Stimulated activated effector memory CD8-positive, alpha-beta T cell treated with anti-CD3 and anti-CD28 coated beads, Interleukin-12 subunit alpha, Interleukin-12 subunit beta, amount 100 ng/mL, for 72 hours (primary cell): ENCODE results near the gene SOD2.
"Not testable (repeated sequence)": the region's sequence is repeated elsewhere in the genome, so short reads cannot be mapped to it uniquely, and the experiment has no call there.

ENCODE experiments used
- ATAC-seq: fragments of 150-1000 bp; cut with Tn5 transposase; 2 replicates; pipeline ENCODE4 v1.10.0; 2021
- DNase-seq, 2 donors: peaks; one replicate each; pipeline ENCODE4 v3.0.0; 2021 to 2022; ENCODE audit warnings: low spot score in 2 of 2
- H3K27ac Mint-ChIP-seq: one replicate; pipeline ENCODE4 v1.8.0; 2022; ENCODE audit warnings: mild to moderate bottlenecking, mixed read lengths
- H3K36me3 Mint-ChIP-seq: one replicate; pipeline ENCODE4 v1.8.0; 2022; ENCODE audit warnings: mild to moderate bottlenecking, mixed read lengths
- H3K4me1 Mint-ChIP-seq: one replicate; pipeline ENCODE4 v1.8.0; 2022; ENCODE audit warnings: mixed read lengths
- H3K4me3 Mint-ChIP-seq: one replicate; pipeline ENCODE4 v1.8.0; 2022; ENCODE audit warnings: mild to moderate bottlenecking, mixed read lengths
- H3K9me3 Mint-ChIP-seq: one replicate; pipeline ENCODE4 v1.8.0; 2022; ENCODE audit warnings: mixed read lengths

The SOD2 gene

GRCh38 chr6:159723259-159723658 is 30.2 kb upstream of the SOD2 start:
- Mint-ChIP-seq H3K36me3 (peaks cover 40% of the 10 kb centered on the region), H3K9me3 (peaks cover 2% of the 10 kb centered on the region), H3K27ac (no peak overlapping the region), H3K4me1 (peaks cover 16% of the 10 kb centered on the region), H3K4me3 (no peak overlapping the region)
- ATAC-seq = no peak
- DNase-seq = no peak

GRCh38 chr6:159722655-159723054 is 29.6 kb upstream of the SOD2 start:
- Mint-ChIP-seq H3K4me3 (no peak overlapping the region), H3K9me3 (peaks cover 2% of the 10 kb centered on the region), H3K4me1 (peaks cover 16% of the 10 kb centered on the region), H3K36me3 (peaks cover 34% of the 10 kb centered on the region), H3K27ac (no peak overlapping the region)
- DNase-seq (no peak), ATAC-seq (no peak)

- H3K27ac Mint-ChIP-seq, H3K9me3 Mint-ChIP-seq, H3K4me3 Mint-ChIP-seq, ATAC-seq, DNase-seq: not testable (repeated sequence)
- Mint-ChIP-seq H3K36me3 (peaks cover 30% of the 10 kb centered on the region), H3K4me1 (peaks cover 16% of the 10 kb centered on the region)
These were observed 28.9 kb upstream of the SOD2 start for GRCh38 chr6:159721981-159722380.

- DNase-seq (no peak), ATAC-seq (peak; percentile 45)
- H3K36me3 Mint-ChIP-seq = peaks cover 20% of the 10 kb centered on the region
- H3K4me3 Mint-ChIP-seq = no peak overlapping the region
- H3K9me3 Mint-ChIP-seq = peaks cover 2% of the 10 kb centered on the region
- H3K4me1 Mint-ChIP-seq = peaks cover 7% of the 10 kb centered on the region
- H3K27ac Mint-ChIP-seq = no peak overlapping the region
These were observed 27.7 kb upstream of the SOD2 start for GRCh38 chr6:159720708-159721107.

- peak in 1 of 2 donors; percentile 33 for DNase-seq
- no peak for ATAC-seq
- Mint-ChIP-seq H3K4me3 (no peak overlapping the region), H3K9me3 (peaks cover 2% of the 10 kb centered on the region), H3K36me3 (peaks cover 12% of the 10 kb centered on the region), H3K4me1 (peaks cover 6% of the 10 kb centered on the region), H3K27ac (no peak overlapping the region)
These were observed 26.2 kb upstream of the SOD2 start for GRCh38 chr6:159719287-159719686.

GRCh38 chr6:159718634-159719033 is 25.6 kb upstream of the SOD2 start:
- H3K27ac Mint-ChIP-seq = no peak overlapping the region
- no peak for ATAC-seq
- H3K4me1 Mint-ChIP-seq = peaks cover 6% of the 10 kb centered on the region
- H3K9me3 Mint-ChIP-seq = peaks cover 2% of the 10 kb centered on the region
- H3K36me3 Mint-ChIP-seq = peaks cover 8% of the 10 kb centered on the region
- H3K4me3 Mint-ChIP-seq = no peak overlapping the region
- DNase-seq = no peak

- H3K27ac Mint-ChIP-seq = no peak overlapping the region
- DNase-seq (peak in 1 of 2 donors; percentile 42), ATAC-seq (no peak)
- no peak overlapping the region for H3K4me3 Mint-ChIP-seq
- H3K4me1 Mint-ChIP-seq = no peaks in the 10 kb centered on the region
- H3K36me3 Mint-ChIP-seq = no peaks in the 10 kb centered on the region
- no peaks in the 10 kb centered on the region for H3K9me3 Mint-ChIP-seq
These were observed 23.4 kb upstream of the SOD2 start for GRCh38 chr6:159716247-159717096.

GRCh38 chr6:159715605-159716004 is 22.6 kb upstream of the SOD2 start:
- Mint-ChIP-seq H3K27ac (no peak overlapping the region), H3K9me3 (no peaks in the 10 kb centered on the region), H3K4me1 (no peaks in the 10 kb centered on the region), H3K36me3 (no peaks in the 10 kb centered on the region), H3K4me3 (no peak overlapping the region)
- DNase-seq (peak in 1 of 2 donors; percentile 32), ATAC-seq (no peak)

GRCh38 chr6:159715166-159715565 is 22.1 kb upstream of the SOD2 start:
- Mint-ChIP-seq H3K9me3 (no peaks in the 10 kb centered on the region), H3K4me1 (no peaks in the 10 kb centered on the region), H3K27ac (no peak overlapping the region), H3K36me3 (no peaks in the 10 kb centered on the region), H3K4me3 (no peak overlapping the region)
- ATAC-seq = no peak
- no peak for DNase-seq

- H3K9me3 Mint-ChIP-seq = no peaks in the 10 kb centered on the region
- H3K4me1 Mint-ChIP-seq = no peaks in the 10 kb centered on the region
- ATAC-seq = no peak
- no peak overlapping the region for H3K4me3 Mint-ChIP-seq
- H3K27ac Mint-ChIP-seq = no peak overlapping the region
- DNase-seq = no peak
- no peaks in the 10 kb centered on the region for H3K36me3 Mint-ChIP-seq
These were observed 21.4 kb upstream of the SOD2 start for GRCh38 chr6:159714404-159714803.

GRCh38 chr6:159713984-159714383 is 20.9 kb upstream of the SOD2 start:
- DNase-seq (no peak), ATAC-seq (no peak)
- no peaks in the 10 kb centered on the region for H3K36me3 Mint-ChIP-seq
- H3K9me3 Mint-ChIP-seq = no peaks in the 10 kb centered on the region
- H3K27ac Mint-ChIP-seq = no peak overlapping the region
- no peaks in the 10 kb centered on the region for H3K4me1 Mint-ChIP-seq
- no peak overlapping the region for H3K4me3 Mint-ChIP-seq

GRCh38 chr6:159712389-159712788 is 19.3 kb upstream of the SOD2 start:
- peak in 1 of 2 donors; percentile 40 for DNase-seq
- not testable (repeated sequence) for H3K9me3 Mint-ChIP-seq, ATAC-seq, H3K27ac Mint-ChIP-seq, H3K36me3 Mint-ChIP-seq, H3K4me1 Mint-ChIP-seq, H3K4me3 Mint-ChIP-seq

- DNase-seq = peak in 1 of 2 donors; percentile 45
- not testable (repeated sequence) for H3K27ac Mint-ChIP-seq, H3K4me1 Mint-ChIP-seq, H3K9me3 Mint-ChIP-seq, ATAC-seq, H3K4me3 Mint-ChIP-seq, H3K36me3 Mint-ChIP-seq
These were observed 17.6 kb upstream of the SOD2 start for GRCh38 chr6:159710603-159711002.

GRCh38 chr6:159701413-159701999 is 8.5 kb upstream of the SOD2 start:
- no peak for DNase-seq
- H3K4me1 Mint-ChIP-seq = no peaks in the 10 kb centered on the region
- no peaks in the 10 kb centered on the region for H3K36me3 Mint-ChIP-seq
- ATAC-seq = peak; percentile 59
- no peak overlapping the region for H3K27ac Mint-ChIP-seq
- no peak overlapping the region for H3K4me3 Mint-ChIP-seq
- H3K9me3 Mint-ChIP-seq = no peaks in the 10 kb centered on the region

GRCh38 chr6:159700970-159701369 is 7.9 kb upstream of the SOD2 start:
- Mint-ChIP-seq H3K9me3 (no peaks in the 10 kb centered on the region), H3K36me3 (no peaks in the 10 kb centered on the region), H3K4me1 (no peaks in the 10 kb centered on the region), H3K27ac (no peak overlapping the region), H3K4me3 (no peak overlapping the region)
- ATAC-seq (no peak), DNase-seq (no peak)

GRCh38 chr6:159695984-159696383 is 2.9 kb upstream of the SOD2 start:
- Mint-ChIP-seq H3K4me3 (no peak overlapping the region), H3K4me1 (peaks cover 28% of the 10 kb centered on the region), H3K9me3 (no peaks in the 10 kb centered on the region), H3K36me3 (peaks cover 17% of the 10 kb centered on the region), H3K27ac (peak overlapping the region; percentile 29)
- no peak for DNase-seq
- no peak for ATAC-seq
